IMR-90 (cell line): ENCODE results near the gene PHOSPHO1. TPM values are rescaled to one million over a fixed set of nuclear protein-coding genes. Genes with fewer than 3 reads are reported as not detected.

Source experiments
- ATAC-seq: fragments of 200-7000 bp; cut with Tn5 transposase; 2 replicates; pipeline ENCODE4 v1.9.1; 2020; ENCODE audit warnings: low read depth, mild to moderate bottlenecking, moderate library complexity
- BruUV-seq: library from RNA; stranded (reverse); fragments of 400-500 nt; replicated peaks from 2 replicates; lab custom pipeline; 2021; lab: Mats Ljungman, UMichigan
- CTCF ChIA-PET: fragments of 300-600 bp; formaldehyde crosslinking; extraction: SDS; loops from one replicate; lab custom pipeline; 2021; ENCODE audit warnings: antibody characterized with exemption; lab: Yijun Ruan, JAX
- POLR2A ChIA-PET: fragments of 300-600 bp; sonication (Branson Sonifier 250); formaldehyde crosslinking; loops from one replicate; lab custom pipeline; 2022; ENCODE audit warnings: antibody characterized with exemption; ENCODE audit not compliant: unreplicated experiment; lab: Charles Lee
- DNase-seq: peaks from one replicate; pipeline ENCODE4 v3.0.0; 2013
- H2AFZ ChIP-seq: replicated peaks from 2 replicates; pipeline ENCODE3; 2013; ENCODE audit warnings: low read length, mild to moderate bottlenecking; ENCODE audit not compliant: poor library complexity
- H2AK5ac ChIP-seq: 2 replicates; pipeline ENCODE4 v1.6.1; 2013; ENCODE audit warnings: low read depth, low read length, inconsistent platforms
- H2AK9ac ChIP-seq: replicated peaks from 2 replicates; pipeline ENCODE3; 2013; ENCODE audit warnings: mild to moderate bottlenecking, low read depth, low read length, moderate library complexity; ENCODE audit not compliant: poor library complexity
- H2BK120ac ChIP-seq: 2 replicates; pipeline ENCODE4 v1.6.1; 2013; ENCODE audit warnings: low read depth, low read length, inconsistent platforms
- H2BK15ac ChIP-seq: 3 replicates; pipeline ENCODE4 v1.6.1; 2013; ENCODE audit warnings: low read depth, low read length, inconsistent platforms
- H2BK20ac ChIP-seq: 2 replicates; pipeline ENCODE4 v1.6.1; 2013; ENCODE audit warnings: low read depth, mild to moderate bottlenecking, inconsistent platforms, low read length, moderate library complexity
- H2BK5ac ChIP-seq: 2 replicates; pipeline ENCODE4 v1.6.1; 2013; ENCODE audit warnings: mild to moderate bottlenecking, low read depth, low read length, inconsistent platforms; ENCODE audit not compliant: poor library complexity, severe bottlenecking
- H3K14ac ChIP-seq: replicated peaks from 2 replicates; pipeline ENCODE4 v1.6.1; 2013; ENCODE audit warnings: low read depth, low read length, inconsistent platforms
- H3K18ac ChIP-seq: 2 replicates; pipeline ENCODE4 v1.6.1; 2013; ENCODE audit warnings: low read depth, low read length, control low read depth
- H3K23ac ChIP-seq: 2 replicates; pipeline ENCODE4 v1.6.1; 2013; ENCODE audit warnings: low read depth, low read length, inconsistent platforms
- H3K27ac ChIP-seq: 2 replicates; pipeline ENCODE4 v1.5.1; 2013; ENCODE audit warnings: mild to moderate bottlenecking, control low read depth, low read length; ENCODE audit not compliant: insufficient read depth
- H3K27me3 ChIP-seq: 2 replicates; pipeline ENCODE4 v1.6.1; 2013; ENCODE audit warnings: low read length; ENCODE audit not compliant: control insufficient read depth, insufficient read depth
- H3K36me3 ChIP-seq: 2 replicates; pipeline ENCODE4 v1.6.1; 2013; ENCODE audit warnings: low read length, mixed read lengths; ENCODE audit not compliant: control insufficient read depth, insufficient read depth
- H3K4ac ChIP-seq: 2 replicates; pipeline ENCODE4 v1.6.1; 2013; ENCODE audit warnings: low read depth, low read length, inconsistent platforms
- H3K4me1 ChIP-seq: 2 replicates; pipeline ENCODE4 v1.6.1; 2013; ENCODE audit warnings: low read length, mixed read lengths; ENCODE audit not compliant: control insufficient read depth, insufficient read depth
- H3K4me2 ChIP-seq: 2 replicates; pipeline ENCODE4 v1.6.1; 2013; ENCODE audit warnings: low read depth, mild to moderate bottlenecking, control low read depth, low read length, moderate library complexity
- H3K4me3 ChIP-seq: 2 replicates; pipeline ENCODE4 v1.5.1; 2013; ENCODE audit warnings: low read depth, mild to moderate bottlenecking, control low read depth, low read length, moderate library complexity; ENCODE audit not compliant: insufficient read depth
- H3K56ac ChIP-seq: 2 replicates; pipeline ENCODE4 v1.6.1; 2013; ENCODE audit warnings: low read length, inconsistent platforms; ENCODE audit not compliant: insufficient read depth; ENCODE audit errors: extremely low read depth
- H3K79me1 ChIP-seq, 2 experiments: 2 replicates each; pipeline ENCODE4 v1.6.1; 2013; ENCODE audit warnings: low read length in 2 of 2, inconsistent platforms in 1 of 2, low read depth in 1 of 2
- H3K9ac ChIP-seq: 2 replicates; pipeline ENCODE4 v1.6.1; 2013; ENCODE audit warnings: low read depth, low read length, control low read depth
- H3K9me1 ChIP-seq: 2 replicates; pipeline ENCODE4 v1.6.1; 2013; ENCODE audit warnings: low read length, inconsistent platforms; ENCODE audit not compliant: insufficient read depth
- H3K9me3 ChIP-seq: 2 replicates; pipeline ENCODE4 v1.6.1; 2013; ENCODE audit warnings: low read length; ENCODE audit not compliant: control insufficient read depth, insufficient read depth
- H4K20me1 ChIP-seq: 2 replicates; pipeline ENCODE4 v1.6.1; 2013; ENCODE audit warnings: low read length, inconsistent platforms; ENCODE audit not compliant: insufficient read depth
- H4K5ac ChIP-seq: 2 replicates; pipeline ENCODE4 v1.6.1; 2013; ENCODE audit warnings: mild to moderate bottlenecking, low read depth, low read length, control low read depth
- H4K8ac ChIP-seq, 2 experiments: 2 replicates each; pipeline ENCODE4 v1.6.1; 2013; ENCODE audit warnings: low read depth in 2 of 2, low read length in 2 of 2, control low read depth in 1 of 2, inconsistent platforms in 1 of 2
- H4K91ac ChIP-seq: 2 replicates; pipeline ENCODE4 v1.6.1; 2013; ENCODE audit warnings: low read depth, low read length, inconsistent platforms; ENCODE audit not compliant: insufficient read depth
- BHLHE40 ChIP-seq: fragments of 150-350 bp; IDR thresholded peaks from 2 replicates; pipeline ENCODE4 v1.6.1; 2016; ENCODE audit warnings: mild to moderate bottlenecking, low read depth, low read length
- CEBPB ChIP-seq: IDR thresholded peaks from 2 replicates; pipeline ENCODE4 v1.6.1; 2012; ENCODE audit warnings: low read depth, low read length, improper control_type of control experiment
- CHD1 ChIP-seq: IDR thresholded peaks from 2 replicates; pipeline ENCODE4 v1.6.1; 2012; ENCODE audit warnings: low read depth, low read length, improper control_type of control experiment
- ELK1 ChIP-seq: fragments of 150-350 bp; IDR thresholded peaks from 2 replicates; pipeline ENCODE4 v1.6.1; 2016; ENCODE audit warnings: low read depth, mild to moderate bottlenecking, low read length, moderate library complexity, borderline replicate concordance
- FOS ChIP-seq: fragments of 150-350 bp; IDR thresholded peaks from 2 replicates; pipeline ENCODE4 v1.6.1; 2016; ENCODE audit warnings: low read depth, low read length
- MAFK ChIP-seq: IDR thresholded peaks from 2 replicates; pipeline ENCODE4 v1.6.1; 2012; ENCODE audit warnings: low read depth, low read length, improper control_type of control experiment
- MAZ ChIP-seq: IDR thresholded peaks from 2 replicates; pipeline ENCODE4 v1.6.1; 2012; ENCODE audit warnings: low read depth, mild to moderate bottlenecking, low read length, improper control_type of control experiment, moderate library complexity, borderline replicate concordance
- MXI1 ChIP-seq: IDR thresholded peaks from 2 replicates; pipeline ENCODE4 v1.6.1; 2012; ENCODE audit warnings: low read depth, mild to moderate bottlenecking, low read length, moderate library complexity, borderline replicate concordance
- NFE2L2 ChIP-seq: fragments of 150-350 bp; IDR thresholded peaks from 2 replicates; pipeline ENCODE4 v1.6.1; 2016; ENCODE audit warnings: low read depth, mild to moderate bottlenecking, low read length
- POLR2A ChIP-seq: IDR thresholded peaks from 2 replicates; pipeline ENCODE4 v1.6.1; 2012; ENCODE audit warnings: mild to moderate bottlenecking, low read depth, low read length
- RAD21 ChIP-seq: IDR thresholded peaks from 2 replicates; pipeline ENCODE4 v1.6.1; 2012; ENCODE audit warnings: low read length, improper control_type of control experiment
- RCOR1 ChIP-seq: IDR thresholded peaks from 2 replicates; pipeline ENCODE4 v1.6.1; 2012; ENCODE audit warnings: mild to moderate bottlenecking, low read length, improper control_type of control experiment; ENCODE audit not compliant: insufficient replicate concordance
- RFX5 ChIP-seq: IDR thresholded peaks from 2 replicates; pipeline ENCODE4 v1.8.0; 2012; ENCODE audit warnings: low read depth, mild to moderate bottlenecking, low read length, moderate library complexity
- WGBS, 2 experiments: methylation state at CpG; one replicate each; pipeline versions ENCODE4 v1.1.5 to v1.1.7; 2013; ENCODE audit warnings: missing lambda C conversion rate in 2 of 2; ENCODE audit not compliant: insufficient read length in 1 of 2; ENCODE audit errors: extremely low coverage in 2 of 2; 5-methylcytosine and 5-hydroxymethylcytosine counted together
- dilution Hi-C: fragments of 300-500 bp; cut with HindIII; formaldehyde crosslinking; loops from one replicate; pipeline ENCODE4 v1.14.3; 2018; ENCODE audit warnings: low sequenced_read_pairs; ENCODE audit not compliant: unreplicated experiment
- in situ Hi-C: fragments of 300-500 bp; cut with MboI; formaldehyde crosslinking; loops from 3 replicates; pipeline ENCODE4 v1.14.3; 2019; ENCODE audit warnings: low sequenced_read_pairs, inconsistent platforms, mixed read lengths
- intact Hi-C: fragments of 100-400 bp; cut with micrococcal nuclease; formaldehyde crosslinking; loops from 2 replicates; pipeline ENCODE4 v1.10.0; 2022
- polyA plus RNA-seq, 3 experiments: library from polyadenylated mRNA; depleted of rRNA; stranded (reverse); fragments of >200 nt; gene quantifications; 2 replicates each; pipeline ENCODE4 v1.2.3, GENCODE V29; 2012; ENCODE audit warnings: low replicate concordance in 1 of 3
- total RNA-seq: library from RNA; depleted of rRNA; stranded (reverse); fragments of >200 nt; gene quantifications from 2 replicates; pipeline ENCODE4 v1.2.3, GENCODE V29; 2012
- TF ChIP-seq, protein P1 (sequence below): fragments of 150-350 bp; IDR thresholded peaks from 2 replicates; pipeline ENCODE4 v1.6.1; 2017; ENCODE audit warnings: mild to moderate bottlenecking, antibody characterized with exemption, low read length, low read depth

The PHOSPHO1 gene
- total and polyA plus RNA-seq, 2 of the 4 experiments (the other 2 are of a cell fraction): under 0.01 to 0.48 TPM

DNA sequence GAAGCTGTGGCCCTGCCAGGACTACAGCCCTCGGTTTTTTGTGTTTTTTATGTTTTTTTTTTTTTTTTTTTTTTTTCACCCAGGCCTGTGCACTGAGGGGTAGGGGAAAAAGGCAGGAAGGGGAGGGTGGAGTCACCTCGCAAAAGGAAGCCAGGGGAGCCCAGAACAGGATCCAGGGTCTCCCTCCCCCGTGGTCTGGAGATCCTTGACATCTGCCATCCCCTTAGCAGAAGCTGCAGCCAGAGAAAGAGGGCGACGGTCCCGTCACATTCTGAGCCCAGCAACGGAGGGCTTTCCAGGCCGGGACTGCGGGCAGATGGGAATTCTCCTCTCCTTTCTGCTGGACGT, 29.1 kb upstream of the PHOSPHO1 start (continued):
- TF ChIP-seq CEBPB (no peak), MXI1 (no peak), BHLHE40 (no peak), RAD21 (no peak), MAFK (no peak), MAZ (no peak)
- TF ChIP-seq, protein P1, sequence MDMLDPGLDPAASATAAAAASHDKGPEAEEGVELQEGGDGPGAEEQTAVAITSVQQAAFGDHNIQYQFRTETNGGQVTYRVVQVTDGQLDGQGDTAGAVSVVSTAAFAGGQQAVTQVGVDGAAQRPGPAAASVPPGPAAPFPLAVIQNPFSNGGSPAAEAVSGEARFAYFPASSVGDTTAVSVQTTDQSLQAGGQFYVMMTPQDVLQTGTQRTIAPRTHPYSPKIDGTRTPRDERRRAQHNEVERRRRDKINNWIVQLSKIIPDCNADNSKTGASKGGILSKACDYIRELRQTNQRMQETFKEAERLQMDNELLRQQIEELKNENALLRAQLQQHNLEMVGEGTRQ: no peak

DNA sequence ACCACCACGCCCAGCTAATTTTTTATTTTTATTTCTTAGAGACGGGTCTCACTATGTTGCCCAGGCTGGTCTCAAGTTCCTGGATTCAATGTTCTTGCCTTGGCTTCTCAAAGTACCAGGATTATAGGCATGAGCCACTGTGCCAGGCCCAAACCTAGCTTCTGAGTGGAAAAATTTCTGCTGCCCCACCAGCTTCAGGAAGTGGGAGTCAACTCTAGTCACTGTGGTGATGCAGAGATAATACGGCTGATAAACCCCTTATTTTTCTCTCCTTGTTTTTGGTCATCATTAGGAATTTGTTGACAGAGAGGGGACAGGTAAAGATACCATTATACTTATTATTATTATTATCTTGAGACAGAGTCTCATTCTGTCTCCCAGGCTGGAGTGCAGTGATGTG, 27.8 kb upstream of the PHOSPHO1 start:
- Histone ChIP-seq H3K9me1 (no peaks in the 10 kb centered on the region), H3K9me3 (no peaks in the 10 kb centered on the region), H2BK20ac (no peak overlapping the region), H2AK5ac (no peak overlapping the region), H2AFZ (no peak overlapping the region), H4K5ac (no peak overlapping the region), H3K23ac (no peak overlapping the region), H2BK15ac (no peak overlapping the region), H3K27me3 (peaks cover 6% of the 10 kb centered on the region; the same call in 1 of the 2 replicates), H3K4me1 (peaks cover 2% of the 10 kb centered on the region; the same call in 1 of the 2 replicates), H2AK9ac (no peak overlapping the region), H3K18ac (no peak overlapping the region), H3K56ac (no peak overlapping the region), H3K4ac (no peak overlapping the region), H2BK5ac (no peak overlapping the region), H4K8ac (no peak overlapping the region), H3K27ac (no peak overlapping the region), H3K4me2 (no peak overlapping the region), H4K91ac (no peak overlapping the region), H3K4me3 (no peak overlapping the region), H3K79me1 (no peaks in the 10 kb centered on the region), H4K20me1 (no peaks in the 10 kb centered on the region), H2BK120ac (no peak overlapping the region), H3K14ac (no peak overlapping the region), H3K9ac (no peak overlapping the region), H3K36me3 (no peaks in the 10 kb centered on the region)
- BruUV-seq: no TSS peak
- no peak for DNase-seq
- ChIA-PET CTCF (no interaction called here), POLR2A (no interaction called here)
- intact Hi-C loops: no loop called here
- no CpG with 5 or more reads among the region's 3 CpGs for WGBS, 2 experiments
- no peak for ATAC-seq
- dilution Hi-C loops: no loop called here
- in situ Hi-C loops: no loop called here
- TF ChIP-seq MAFK: no peak
- no peak for TF ChIP-seq RFX5
- TF ChIP-seq BHLHE40: no peak
- no peak for TF ChIP-seq CHD1
- TF ChIP-seq RAD21: no peak
- TF ChIP-seq NFE2L2: no peak
- no peak for TF ChIP-seq MAZ
- TF ChIP-seq MXI1: no peak
- TF ChIP-seq, protein P1: no peak
- TF ChIP-seq CEBPB: no peak
- TF ChIP-seq RCOR1: no peak
- TF ChIP-seq FOS: no peak
- no peak for TF ChIP-seq POLR2A
- no peak for TF ChIP-seq ELK1
